ENCODE measurements around the gene KCNH8. TPM values are rescaled to one million over a fixed set of nuclear protein-coding genes. Genes with fewer than 3 reads are reported as not detected.

Gene KCNH8
- total and polyA plus RNA-seq, 10 of the 15 experiments (the other 5 are each of a cell fraction or from before 2014, with no cell fraction given), result under 0.01 to 0.18 (median 0.07) TPM; not detected in 2

Small RNA genes within 50 kb of the gene (microRNA-seq; reads per million reads assigned to microRNA genes)
- not detected for gene MIR4791

Small RNA genes within 50 kb of the gene (small RNA-seq; reads per million reads assigned to genes)
- 0.16 reads per million for gene MIR4791
